ENCODE data around the gene ZSCAN12. TPM values are rescaled to one million over a fixed set of nuclear protein-coding genes. Genes with fewer than 3 reads are reported as not detected.

Gene ZSCAN12
- total and polyA plus RNA-seq, 2 donors (not counting 1 experiment from before 2014, with no cell fraction given), result 4.7 to 9.6 TPM

DNA sequence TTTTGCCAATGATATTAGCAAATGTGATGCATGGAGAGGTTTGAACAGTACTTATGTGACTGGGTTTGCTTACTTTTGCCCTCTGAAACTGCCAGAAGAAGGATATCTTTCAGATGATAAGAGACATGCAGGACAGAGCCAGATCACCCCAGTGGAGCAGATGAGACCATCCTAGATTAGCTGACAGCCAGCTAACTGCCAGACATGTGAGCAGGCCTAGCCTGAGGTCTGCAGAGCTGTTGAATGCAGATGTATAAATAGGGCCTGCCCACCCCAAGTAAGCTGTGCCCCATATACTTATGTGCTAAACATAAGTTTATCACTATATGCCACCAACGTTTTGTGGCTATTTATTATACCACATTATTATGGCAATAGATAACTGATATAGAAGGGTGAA is 69.5 kb downstream of the ZSCAN12 start:
- H3K4me2 ChIP-seq (ENCODE audit: extremely low read depth, insufficient read depth, low read length), result no peak overlapping the region
- no peak overlapping the region for H3K4me3 ChIP-seq (replicated peaks in 1 of 4; ENCODE audit: control extremely low read depth in 1 of 4, insufficient read depth in 1 of 4, low read depth in 3 of 4, low read length in 4 of 4)
- peaks cover under 1% of the 10 kb centered on the region for H3K4me1 ChIP-seq (ENCODE audit: control insufficient read depth, extremely low read depth, insufficient read depth, low read length)
- H3K36me3 ChIP-seq (ENCODE audit: control insufficient read depth, insufficient read depth, low read length), result no peaks in the 10 kb centered on the region
- H2AFZ ChIP-seq (ENCODE audit: low read length), result no peak overlapping the region
- DNase-seq (ENCODE audit: low read depth in 2 of 2), result no peak
- H3K79me2 ChIP-seq (ENCODE audit: control insufficient read depth, insufficient read depth, low read length), result no peaks in the 10 kb centered on the region
- H3K9me3 ChIP-seq (ENCODE audit: control insufficient read depth, insufficient read depth, low read depth, low read length), result peaks cover 1% of the 10 kb centered on the region
- no peaks in the 10 kb centered on the region for H3K27me3 ChIP-seq (ENCODE audit: control insufficient read depth, insufficient read depth, low read length)
- no peaks in the 10 kb centered on the region for H4K20me1 ChIP-seq (ENCODE audit: control insufficient read depth, extremely low read depth, insufficient read depth, low read length)
- H3K27ac ChIP-seq (ENCODE audit: insufficient read depth, low read length), result no peak overlapping the region
- TF ChIP-seq, protein P1, sequence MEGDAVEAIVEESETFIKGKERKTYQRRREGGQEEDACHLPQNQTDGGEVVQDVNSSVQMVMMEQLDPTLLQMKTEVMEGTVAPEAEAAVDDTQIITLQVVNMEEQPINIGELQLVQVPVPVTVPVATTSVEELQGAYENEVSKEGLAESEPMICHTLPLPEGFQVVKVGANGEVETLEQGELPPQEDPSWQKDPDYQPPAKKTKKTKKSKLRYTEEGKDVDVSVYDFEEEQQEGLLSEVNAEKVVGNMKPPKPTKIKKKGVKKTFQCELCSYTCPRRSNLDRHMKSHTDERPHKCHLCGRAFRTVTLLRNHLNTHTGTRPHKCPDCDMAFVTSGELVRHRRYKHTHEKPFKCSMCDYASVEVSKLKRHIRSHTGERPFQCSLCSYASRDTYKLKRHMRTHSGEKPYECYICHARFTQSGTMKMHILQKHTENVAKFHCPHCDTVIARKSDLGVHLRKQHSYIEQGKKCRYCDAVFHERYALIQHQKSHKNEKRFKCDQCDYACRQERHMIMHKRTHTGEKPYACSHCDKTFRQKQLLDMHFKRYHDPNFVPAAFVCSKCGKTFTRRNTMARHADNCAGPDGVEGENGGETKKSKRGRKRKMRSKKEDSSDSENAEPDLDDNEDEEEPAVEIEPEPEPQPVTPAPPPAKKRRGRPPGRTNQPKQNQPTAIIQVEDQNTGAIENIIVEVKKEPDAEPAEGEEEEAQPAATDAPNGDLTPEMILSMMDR (conservative IDR thresholded peaks at IDR 0.05 in 1 of 2, IDR thresholded peaks at IDR 0.05 in 1 of 2; ENCODE audit: low read depth in 1 of 2, low read length in 2 of 2), result no peak
- TF ChIP-seq EZH2 (IDR thresholded peaks at IDR 0.05; ENCODE audit: low read length, missing control alignments), result no peak
- H3K9ac ChIP-seq (ENCODE audit: insufficient read depth, low read length), result no peak overlapping the region

Other genes starting within 250 kb of the ZSCAN12 start
- gene ZSCAN9, start 174.5 kb downstream of the ZSCAN12 start, total RNA-seq, result 9.5 and 11.6 TPM in 2 replicates
- 10.3 and 11.3 TPM in 2 replicates for gene ZSCAN9, start 174.5 kb downstream of the ZSCAN12 start, polyA plus RNA-seq
- 6.9 and 7.3 TPM in 2 replicates for gene ZKSCAN4, start 147.5 kb downstream of the ZSCAN12 start, total RNA-seq
- 3.0 and 4.4 TPM in 2 replicates for gene ZKSCAN4, start 147.5 kb downstream of the ZSCAN12 start, polyA plus RNA-seq
- gene NKAPL, start 140.4 kb downstream of the ZSCAN12 start, total RNA-seq, result 2.8 and 3.3 TPM in 2 replicates
- gene NKAPL, start 140.4 kb downstream of the ZSCAN12 start, polyA plus RNA-seq, result 1.2 and 1.4 TPM in 2 replicates
- 21.6 and 23.9 TPM in 2 replicates for gene ZSCAN26, start 132.6 kb downstream of the ZSCAN12 start, total RNA-seq
- 12.7 and 16.6 TPM in 2 replicates for gene ZSCAN26, start 132.6 kb downstream of the ZSCAN12 start, polyA plus RNA-seq
- 5.6 and 5.8 TPM in 2 replicates for gene PGBD1, start 118.2 kb downstream of the ZSCAN12 start, total RNA-seq
- gene PGBD1, start 118.2 kb downstream of the ZSCAN12 start, polyA plus RNA-seq, result 5.5 and 5.8 TPM in 2 replicates
- gene ZSCAN31, start 63.6 kb downstream of the ZSCAN12 start, total RNA-seq, result 5.0 and 5.9 TPM in 2 replicates
- gene ZSCAN31, start 63.6 kb downstream of the ZSCAN12 start, polyA plus RNA-seq, result 1.8 and 2.9 TPM in 2 replicates
- gene ZKSCAN3, start 49.8 kb downstream of the ZSCAN12 start, total RNA-seq, result 5.1 and 6.9 TPM in 2 replicates
- 3.2 and 3.9 TPM in 2 replicates for gene ZKSCAN3, start 49.8 kb downstream of the ZSCAN12 start, polyA plus RNA-seq
- 4.9 and 5.1 TPM in 2 replicates for gene ZSCAN23, start 43.7 kb upstream of the ZSCAN12 start, total RNA-seq
- 1.1 and 3.8 TPM in 2 replicates for gene ZSCAN23, start 43.7 kb upstream of the ZSCAN12 start, polyA plus RNA-seq
- not detected in 2 replicates for gene GPX6, start 116.0 kb upstream of the ZSCAN12 start, total RNA-seq
- gene GPX6, start 116.0 kb upstream of the ZSCAN12 start, polyA plus RNA-seq, result not detected in 2 replicates
- not detected in 2 replicates for gene GPX5, start 126.1 kb upstream of the ZSCAN12 start, total RNA-seq
- gene GPX5, start 126.1 kb upstream of the ZSCAN12 start, polyA plus RNA-seq, result not detected in 2 replicates